Measurements from ENCODE around the gene TGM2. TPM values are rescaled to one million over a fixed set of nuclear protein-coding genes. Genes with fewer than 3 reads are reported as not detected.

The TGM2 gene
- total RNA-seq, 1 donor from 2014 or later = 135 TPM

- no peak overlapping the region for H3K4me3 ChIP-seq (ENCODE audit: low read depth, low read length)
- no peak for TF ChIP-seq CTCF (IDR thresholded peaks at IDR 0.05; ENCODE audit: insufficient read depth, low read length, poor library complexity, severe bottlenecking)
- H3K36me3 ChIP-seq (ENCODE audit: control insufficient read depth, insufficient read depth, low read length) = no peaks in the 10 kb centered on the region
- H3K27me3 ChIP-seq (ENCODE audit: control insufficient read depth, insufficient read depth, low read length) = no peaks in the 10 kb centered on the region
- no peak for DNase-seq (ENCODE audit: low read depth)
Observed at GRCh38 chr20:38171675-38172043, 6.6 kb upstream of the TGM2 start.

- no peaks in the 10 kb centered on the region for H3K27me3 ChIP-seq (ENCODE audit: control insufficient read depth, insufficient read depth, low read length)
- TF ChIP-seq CTCF (IDR thresholded peaks at IDR 0.05; ENCODE audit: insufficient read depth, low read length, poor library complexity, severe bottlenecking) = no peak
Observed at GRCh38 chr20:38170826-38171674, 6.0 kb upstream of the TGM2 start.

GRCh38 chr20:38170219-38170825 is 5.3 kb upstream of the TGM2 start:
- Histone ChIP-seq H3K27me3 (ENCODE audit: control insufficient read depth, insufficient read depth, low read length) (no peaks in the 10 kb centered on the region), H3K36me3 (ENCODE audit: control insufficient read depth, insufficient read depth, low read length) (no peaks in the 10 kb centered on the region)
- DNase-seq (ENCODE audit: low read depth) = no peak

More at GRCh38 chr20:38170826-38171674, 6.0 kb upstream of the TGM2 start:
- Histone ChIP-seq H3K4me3 (ENCODE audit: low read depth, low read length) (no peak overlapping the region), H3K36me3 (ENCODE audit: control insufficient read depth, insufficient read depth, low read length) (no peaks in the 10 kb centered on the region)
- no peak for DNase-seq (ENCODE audit: low read depth)

GRCh38 chr20:38169636-38170193 is 4.6 kb upstream of the TGM2 start:
- DNase-seq (ENCODE audit: low read depth) = no peak
- Histone ChIP-seq H3K27me3 (ENCODE audit: control insufficient read depth, insufficient read depth, low read length) (no peaks in the 10 kb centered on the region), H3K36me3 (ENCODE audit: control insufficient read depth, insufficient read depth, low read length) (no peaks in the 10 kb centered on the region), H3K4me3 (ENCODE audit: low read depth, low read length) (no peak overlapping the region)
- no peak for TF ChIP-seq CTCF (IDR thresholded peaks at IDR 0.05; ENCODE audit: insufficient read depth, low read length, poor library complexity, severe bottlenecking)

More at GRCh38 chr20:38170219-38170825, 5.3 kb upstream of the TGM2 start:
- H3K4me3 ChIP-seq (ENCODE audit: low read depth, low read length) = no peak overlapping the region
- no peak for TF ChIP-seq CTCF (IDR thresholded peaks at IDR 0.05; ENCODE audit: insufficient read depth, low read length, poor library complexity, severe bottlenecking)

GRCh38 chr20:38168791-38169589 is 3.9 kb upstream of the TGM2 start:
- DNase-seq (ENCODE audit: low read depth) = no peak
- TF ChIP-seq CTCF (IDR thresholded peaks at IDR 0.05; ENCODE audit: insufficient read depth, low read length, poor library complexity, severe bottlenecking) = no peak
- no peak overlapping the region for H3K4me3 ChIP-seq (ENCODE audit: low read depth, low read length)
- H3K27me3 ChIP-seq (ENCODE audit: control insufficient read depth, insufficient read depth, low read length) = no peaks in the 10 kb centered on the region
- no peaks in the 10 kb centered on the region for H3K36me3 ChIP-seq (ENCODE audit: control insufficient read depth, insufficient read depth, low read length)

Data from kidney epithelial cell (primary cell).